Occipital lobe (tissue), 2 donors: ENCODE results near the gene MYD88. TPM values are rescaled to one million over a fixed set of nuclear protein-coding genes. Genes with fewer than 3 reads are reported as not detected.
"Not testable (repeated sequence)": the region's sequence is repeated elsewhere in the genome, so short reads cannot be mapped to it uniquely, and the experiment has no call there.

Experiments used
- DNase-seq: peaks from one replicate; lab custom pipeline; 2025; lab: John Stamatoyannopoulos, UW
- total RNA-seq: library from RNA; depleted of rRNA; stranded (reverse); fragments of >200 nt; gene quantifications from one replicate; pipeline ENCODE4 v1.2.3, GENCODE V29; 2014

MYD88 gene
- total RNA-seq, 1 donor from 2014 or later: 2.7 TPM

DNA sequence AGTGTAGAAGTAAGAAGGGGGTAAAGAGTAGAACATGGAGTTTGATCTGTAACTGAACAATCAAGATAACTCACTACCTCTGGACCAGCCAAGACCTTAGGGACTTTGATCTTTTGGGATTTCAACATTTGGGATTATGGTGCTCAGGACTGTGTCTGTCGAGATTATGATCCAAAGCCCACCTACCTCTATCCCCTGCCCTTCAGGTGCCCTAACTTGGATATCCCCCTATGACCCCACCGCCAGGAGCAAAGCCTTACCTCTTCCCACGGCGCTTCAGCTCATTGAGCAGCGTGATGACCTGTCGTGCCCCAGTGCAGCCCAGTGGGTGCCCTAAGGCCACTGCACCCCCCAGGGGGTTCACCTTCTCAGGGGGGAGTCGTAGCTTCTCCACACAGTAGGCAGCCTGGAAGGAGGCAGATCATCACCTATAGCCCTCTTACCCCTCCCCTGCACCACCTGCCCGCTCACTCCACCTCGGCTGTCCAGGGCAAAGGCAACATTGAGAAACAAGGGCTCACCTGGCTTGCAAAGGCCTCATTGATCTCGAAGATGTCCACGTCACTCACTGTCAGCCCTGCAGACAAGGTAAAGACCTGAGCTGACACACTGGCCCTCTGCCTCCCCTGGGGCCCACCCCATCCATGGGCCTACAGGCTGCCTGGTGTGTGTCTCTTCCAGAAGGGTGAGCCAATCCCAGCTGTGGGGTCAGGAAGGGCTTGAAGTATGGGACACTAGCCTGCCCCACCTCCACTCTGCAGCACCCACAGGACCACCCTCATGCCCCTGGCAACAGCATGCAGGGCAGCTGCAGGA is 12.9 kb upstream of the MYD88 start:
- DNase-seq: no peak

DNA sequence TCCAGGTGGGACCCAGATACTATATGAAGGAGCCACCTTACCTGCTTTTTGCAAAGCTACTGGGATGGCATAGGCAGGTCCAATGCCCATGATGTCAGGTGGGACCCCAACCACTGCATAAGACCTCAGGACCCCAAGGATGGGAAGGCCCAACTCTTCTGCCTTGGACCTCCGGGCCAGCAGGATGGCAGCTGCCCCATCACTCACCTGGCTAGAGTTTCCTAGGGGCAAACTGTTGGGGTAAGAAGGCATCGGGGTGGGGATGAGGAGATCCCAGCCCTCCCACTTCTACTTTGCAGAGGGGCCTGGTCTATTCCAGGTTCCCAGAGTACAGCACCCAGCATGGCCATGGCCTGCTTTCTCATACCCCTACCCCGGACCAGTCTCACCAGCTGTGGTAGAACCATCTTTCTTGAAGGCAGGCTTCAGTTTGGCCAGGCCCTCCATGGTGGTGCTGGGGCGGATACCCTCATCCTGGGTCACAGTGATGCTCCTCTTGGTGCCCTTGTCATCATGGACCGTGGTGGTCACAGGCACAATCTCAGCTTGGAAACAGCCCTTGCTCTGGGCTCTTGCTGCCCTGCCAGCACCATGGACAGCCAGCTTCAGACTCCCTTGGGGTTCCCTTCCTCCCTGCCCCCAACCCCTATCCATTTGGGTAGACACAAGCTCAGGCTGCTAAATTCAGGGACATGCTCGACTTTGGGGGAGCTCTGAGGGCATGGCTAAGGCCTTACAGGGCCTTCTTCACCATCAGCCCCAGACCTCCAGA is 12.2 kb upstream of the MYD88 start:
- DNase-seq: no peak

DNA sequence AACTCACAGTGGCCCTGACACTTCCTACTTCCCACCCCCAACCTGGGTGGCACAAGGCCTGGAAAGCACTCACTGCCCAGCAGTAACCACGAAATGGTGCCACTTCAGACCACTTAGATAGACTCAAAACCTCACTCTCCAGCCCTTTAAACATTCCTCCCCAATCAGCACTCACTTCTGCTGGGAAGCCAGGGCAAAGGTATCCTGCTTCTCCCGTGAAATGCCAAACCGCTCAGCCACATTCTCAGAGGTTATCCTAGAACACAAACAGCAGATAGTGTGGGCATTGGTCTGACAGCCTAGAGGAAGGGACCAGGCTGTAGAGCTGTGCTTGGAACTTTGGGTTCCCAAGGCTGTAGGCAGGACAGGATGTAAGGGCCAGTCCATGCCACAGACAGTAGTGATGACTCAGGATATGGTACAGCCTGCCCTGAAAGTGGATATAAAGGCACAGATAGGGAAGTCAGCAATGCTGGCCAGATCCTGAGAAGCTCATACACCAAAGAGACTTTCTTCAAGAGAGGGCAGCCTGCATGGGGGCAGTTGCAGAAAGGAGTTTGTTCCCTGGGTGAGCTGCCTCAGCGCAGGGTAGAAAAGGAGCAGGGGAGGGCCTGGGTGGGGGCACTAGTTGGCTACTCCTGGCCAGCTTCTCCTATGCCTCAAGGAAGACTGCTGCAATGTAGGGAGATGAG is 10.7 kb upstream of the MYD88 start:
- DNase-seq: no peak

DNA sequence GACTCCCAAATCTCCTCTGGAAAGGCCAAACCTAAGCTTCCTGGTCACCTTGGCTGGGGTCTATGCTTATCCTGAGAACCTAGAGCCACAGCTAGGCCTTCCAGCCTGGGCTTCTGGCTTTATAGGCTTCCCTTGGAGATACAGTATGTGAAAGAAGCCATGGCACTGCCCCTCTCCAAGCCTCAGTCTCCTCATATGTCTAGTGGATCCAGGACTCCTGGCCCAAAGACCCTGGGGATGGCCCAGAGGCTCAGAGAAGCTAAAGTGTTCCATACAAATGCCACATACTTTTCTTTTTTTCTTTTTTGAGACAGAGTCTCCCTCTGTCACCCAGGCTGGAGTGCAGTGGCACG is 10.2 kb upstream of the MYD88 start:
- DNase-seq: no peak

DNA sequence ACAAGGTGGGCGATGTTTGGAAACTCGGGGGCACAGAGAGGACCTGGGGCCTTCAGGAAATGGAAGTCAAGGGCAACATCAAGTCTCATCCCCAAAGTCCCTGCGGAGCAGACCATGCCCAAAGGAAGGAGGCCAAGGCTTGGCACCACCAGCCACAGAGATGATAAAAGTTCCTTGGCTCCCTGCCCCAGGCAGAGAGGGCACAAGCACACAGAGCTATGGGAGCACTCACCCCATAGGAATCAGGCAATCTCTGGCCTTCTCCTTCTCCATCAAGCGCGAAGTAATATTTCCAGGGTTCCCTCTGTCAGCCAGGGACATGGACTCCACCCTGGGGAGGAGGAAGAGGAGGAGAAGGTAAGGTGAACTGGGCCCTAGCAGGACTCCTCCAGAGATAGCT is 9.4 kb upstream of the MYD88 start:
- DNase-seq: no peak

DNA sequence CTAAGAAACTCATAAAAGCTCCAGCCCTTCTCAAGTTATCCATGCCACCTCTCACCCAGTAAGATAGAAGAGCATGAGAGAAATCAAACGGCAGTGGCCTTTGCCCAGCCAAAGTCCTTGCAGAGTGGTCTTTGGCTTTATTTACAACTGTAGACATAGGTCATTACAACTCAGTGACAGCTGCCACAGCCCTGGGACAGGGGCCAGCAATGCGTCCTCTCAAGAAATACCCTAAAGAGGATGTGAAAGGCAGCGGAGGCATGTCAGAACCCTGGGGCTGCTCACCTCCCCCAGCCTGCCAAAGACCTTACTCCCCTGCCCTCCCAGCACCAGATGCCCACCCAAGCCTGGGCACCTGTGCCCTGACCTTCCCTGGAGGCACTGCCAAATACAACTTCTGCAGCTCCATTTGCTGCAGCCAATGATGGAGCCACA is 7.8 kb upstream of the MYD88 start:
- no peak for DNase-seq

DNA sequence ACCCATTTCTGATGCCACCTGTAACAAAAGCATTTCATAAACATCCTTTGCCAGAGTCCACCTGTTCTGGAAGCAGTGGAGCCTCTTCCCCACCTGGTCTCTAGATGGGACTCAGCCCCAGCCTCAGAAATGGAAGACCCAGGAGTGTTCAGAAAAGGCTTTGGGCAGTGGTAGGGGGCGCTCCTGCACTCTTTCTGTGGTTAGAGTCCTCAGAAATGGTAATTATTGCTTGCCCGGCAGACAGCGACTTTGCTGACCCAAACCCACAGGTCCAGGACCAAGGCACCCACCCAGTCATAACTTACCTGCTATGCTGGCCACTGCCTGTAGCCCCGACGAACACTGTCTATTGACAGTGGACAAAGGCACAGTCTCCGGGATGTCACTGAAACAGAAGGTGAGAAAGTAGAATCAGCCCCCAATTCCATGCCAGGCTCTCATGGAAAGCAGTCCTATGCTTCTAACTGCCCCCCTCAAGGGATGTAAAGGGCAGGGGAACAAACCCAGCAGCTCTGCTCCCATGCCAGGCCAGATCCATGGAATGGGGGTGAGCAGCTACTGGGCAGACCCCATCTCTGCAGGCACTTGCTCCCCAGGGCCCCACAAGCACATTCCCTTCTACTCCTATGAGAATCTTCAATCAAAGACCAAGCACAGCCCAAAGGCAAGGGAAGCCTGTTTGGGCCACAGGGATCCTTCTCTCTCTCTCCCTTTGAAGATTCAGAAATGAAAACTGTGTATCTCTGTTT is 6.7 kb upstream of the MYD88 start:
- no peak for DNase-seq

DNA sequence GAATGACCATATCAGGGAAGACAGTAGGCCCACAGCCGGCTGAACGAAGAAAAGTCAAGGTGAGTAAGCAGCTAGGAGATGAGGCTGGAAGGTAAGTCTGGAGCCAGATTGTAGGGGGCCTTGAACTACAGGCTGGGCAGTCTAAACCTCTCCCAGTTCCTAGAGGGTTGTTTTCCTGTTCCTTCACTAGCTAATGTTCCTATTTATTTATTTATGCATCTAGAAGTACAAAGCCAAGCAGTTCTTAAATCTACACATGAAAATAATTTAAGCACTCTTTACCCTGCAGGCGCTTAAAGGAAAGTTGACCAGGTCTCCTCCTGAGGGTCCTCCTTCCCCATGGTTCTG is 5.3 kb upstream of the MYD88 start:
- DNase-seq: no peak

DNA sequence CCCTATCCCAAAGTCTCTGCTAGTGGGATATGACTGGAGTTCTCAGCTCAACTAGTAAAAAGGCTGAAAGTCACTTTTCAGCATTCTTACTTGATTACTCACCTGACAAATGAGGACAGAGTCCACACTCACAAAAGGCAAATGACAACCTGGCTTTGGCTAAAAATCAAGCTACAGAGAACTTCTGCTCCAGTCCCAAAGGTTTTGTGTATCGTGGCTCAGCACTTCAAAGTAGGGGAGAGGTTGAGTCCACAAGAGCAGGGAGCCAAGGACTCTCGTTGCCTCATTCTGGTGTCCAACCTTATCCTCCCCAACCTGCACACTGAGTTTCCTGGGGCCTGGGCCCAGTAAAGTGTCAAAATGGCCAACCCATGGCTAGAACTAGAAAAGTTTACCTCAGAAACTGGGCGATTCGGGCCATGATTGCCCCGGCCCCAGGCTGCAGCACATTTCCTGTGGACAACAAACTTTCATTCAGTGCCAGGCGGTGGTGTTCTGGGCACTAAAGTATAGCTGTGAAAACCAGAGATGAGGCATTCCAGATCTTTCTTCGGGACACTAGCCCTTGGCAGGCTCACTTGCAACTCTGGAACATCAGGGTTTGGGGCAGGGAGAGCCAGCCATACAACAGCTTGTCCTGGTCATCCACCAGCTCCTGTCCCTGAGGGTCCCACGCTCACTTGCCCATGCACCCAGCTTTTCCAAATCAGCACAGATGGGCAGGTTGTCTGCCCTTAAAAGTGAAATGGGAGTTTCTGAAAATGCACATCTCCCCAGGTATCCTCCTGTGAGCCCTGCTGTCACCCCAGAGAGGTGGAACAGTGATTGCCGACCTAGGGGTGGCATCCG is 4.7 kb upstream of the MYD88 start:
- no peak for DNase-seq

DNA sequence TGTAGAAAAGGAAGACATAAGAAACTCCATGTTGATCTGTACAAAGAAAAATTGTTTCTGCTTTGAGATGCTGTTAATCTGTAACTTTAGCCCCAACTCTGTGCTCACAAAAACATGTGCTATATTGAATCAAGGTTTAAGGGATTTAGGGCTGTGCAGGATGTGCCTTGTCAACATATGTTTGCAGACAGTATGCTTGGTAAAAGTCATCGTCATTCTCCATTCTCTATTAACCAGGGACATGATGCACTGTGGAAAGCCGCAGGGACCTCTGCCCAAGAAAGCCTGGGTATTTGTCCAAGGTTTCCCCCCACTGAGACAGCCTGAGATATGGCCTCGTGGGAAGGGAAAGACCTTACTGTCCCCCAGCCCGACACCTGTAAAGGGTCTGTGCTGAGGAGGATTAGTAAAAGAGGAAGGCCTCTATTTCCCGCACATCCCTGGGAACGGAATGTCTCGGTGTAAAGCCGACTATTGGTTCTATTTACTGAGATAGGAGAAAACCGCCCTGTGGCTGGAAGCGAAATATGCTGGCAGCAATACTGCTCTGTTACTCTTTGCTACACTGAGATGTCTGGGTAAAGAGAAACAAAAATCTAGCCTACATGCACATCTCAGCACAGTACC is 3.8 kb upstream of the MYD88 start:
- DNase-seq: not testable (repeated sequence)

DNA sequence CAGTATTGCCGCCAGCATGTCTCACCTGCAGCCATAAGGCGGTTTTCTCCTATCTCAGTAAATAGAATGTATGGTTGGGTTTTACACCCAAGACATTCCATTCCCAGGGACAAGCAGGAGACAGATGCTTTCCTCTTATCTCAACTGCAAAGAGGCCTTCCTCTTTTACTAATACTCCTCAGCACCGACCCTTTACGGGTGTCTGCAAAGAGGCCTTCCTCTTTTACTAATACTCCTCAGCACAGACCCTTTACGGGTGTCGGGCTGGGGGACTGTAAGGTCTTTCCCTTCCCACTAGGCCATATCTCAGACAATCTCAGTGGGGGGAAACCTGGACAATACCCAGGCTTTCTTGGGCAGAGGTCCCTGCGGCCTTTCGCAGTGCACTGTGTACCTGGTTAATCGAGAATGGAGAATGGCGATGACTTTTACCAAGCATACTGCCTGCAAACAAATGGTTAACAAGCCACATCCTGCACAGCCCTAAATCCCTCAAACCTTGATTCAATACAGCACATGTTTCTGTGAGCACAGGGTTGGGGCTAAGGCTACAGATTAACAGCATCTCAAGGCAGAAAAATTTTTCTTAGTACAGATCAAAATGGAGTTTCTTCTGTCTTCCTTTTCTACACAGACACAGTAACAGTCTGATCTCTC is 2.7 kb upstream of the MYD88 start:
- DNase-seq: not testable (repeated sequence)

DNA sequence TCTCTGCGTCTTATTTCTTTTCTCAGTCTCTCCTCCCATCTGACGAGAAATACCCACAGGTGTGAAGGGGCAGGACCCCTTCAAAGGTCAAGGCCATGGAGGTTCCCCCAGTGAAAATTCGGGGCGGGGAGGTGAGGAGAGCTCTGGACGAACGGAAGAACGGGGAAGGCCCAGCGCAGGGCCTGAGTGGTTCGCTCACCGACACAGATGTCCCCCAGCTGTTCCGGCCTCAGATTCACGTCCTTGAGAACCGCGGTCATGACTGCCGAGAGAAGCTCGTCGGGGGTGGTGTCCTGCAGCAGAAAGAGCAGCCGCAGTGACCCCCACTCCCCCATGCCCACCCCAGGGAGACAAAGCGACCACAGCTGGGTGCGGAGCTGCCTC is 2.1 kb upstream of the MYD88 start:
- no peak for DNase-seq

DNA sequence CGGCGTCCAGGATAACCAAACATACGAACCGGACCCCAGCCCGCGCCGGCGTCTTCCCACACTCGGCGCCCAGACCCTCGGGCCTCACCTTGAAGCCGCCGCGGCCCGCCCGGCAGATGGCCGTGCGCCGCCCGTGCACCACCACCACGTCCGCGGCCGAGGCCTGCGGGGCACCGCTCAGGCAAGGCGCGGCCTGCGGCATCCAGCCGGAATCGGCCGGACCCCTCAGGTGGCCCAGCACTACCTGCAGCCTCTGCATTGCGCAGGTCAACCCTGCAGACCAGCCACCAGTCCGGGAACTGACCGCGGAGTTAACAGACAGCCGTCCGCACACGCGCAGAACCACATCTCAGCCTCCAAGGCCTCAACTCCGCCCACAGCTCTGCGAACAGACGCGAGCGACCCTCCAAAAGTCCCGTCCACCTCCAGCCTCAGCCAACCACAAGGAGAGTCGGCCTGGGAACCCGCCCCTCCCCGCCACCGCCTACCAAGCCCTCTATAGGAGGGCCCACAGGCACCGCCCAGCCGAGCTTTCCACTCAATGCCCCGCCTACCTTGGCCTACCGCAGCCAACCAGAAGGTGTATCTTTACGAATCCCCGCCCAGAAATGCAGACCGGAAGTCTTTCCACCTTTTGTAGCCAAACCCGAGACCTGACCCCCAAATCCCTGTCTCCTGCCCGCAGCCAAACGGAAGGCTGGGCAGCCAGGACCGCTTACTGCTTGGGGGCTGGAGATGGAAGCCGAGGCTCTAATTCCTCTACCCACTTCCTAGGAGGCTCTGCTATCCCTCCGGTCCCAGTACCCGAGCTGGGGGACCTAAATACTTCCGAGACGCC is 1.5 kb upstream of the MYD88 start, which contains the start of gene ACAA1:
Gene ACAA1, minus strand, starts transcription at position 351 of the 838 bp plus-strand sequence. Its CDS starts 92 bp downstream, at position 259.
- DNase-seq: peak; percentile 99

DNA sequence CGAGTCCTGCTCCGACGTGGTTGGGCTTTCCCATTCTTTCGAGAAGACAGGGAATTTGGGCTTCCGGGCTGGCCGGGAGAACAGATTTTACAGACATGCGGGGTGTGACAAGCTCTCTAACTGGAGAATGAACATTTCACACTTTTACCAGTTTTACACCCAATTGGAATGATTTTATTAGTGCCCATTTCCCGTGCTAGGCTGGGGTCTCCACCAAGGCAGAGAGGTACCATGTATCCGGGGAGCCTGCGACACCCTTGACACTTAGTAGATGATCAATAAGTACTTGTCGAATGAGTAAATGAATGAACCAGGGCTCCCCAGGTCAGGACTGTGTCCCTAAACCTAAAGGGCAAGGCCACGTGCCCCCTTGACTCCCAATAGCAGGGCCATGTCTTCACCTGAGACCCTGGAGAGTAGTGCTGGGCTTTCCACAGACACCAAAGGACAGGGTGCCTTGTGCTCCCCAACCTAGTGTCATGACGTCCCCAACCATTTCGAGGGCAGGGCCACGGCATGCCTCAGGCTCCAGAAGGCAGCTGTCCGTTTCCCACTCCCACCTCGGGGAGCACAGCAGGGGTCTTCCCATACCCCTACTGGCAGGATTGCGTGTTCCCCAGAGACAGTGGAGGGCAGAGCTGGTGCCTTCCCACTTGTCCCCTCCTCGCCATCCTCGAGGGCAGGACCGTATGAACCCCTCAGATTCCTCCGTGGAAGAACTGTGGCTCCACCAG is 679 bp upstream of the MYD88 start:
- DNase-seq: no peak

DNA sequence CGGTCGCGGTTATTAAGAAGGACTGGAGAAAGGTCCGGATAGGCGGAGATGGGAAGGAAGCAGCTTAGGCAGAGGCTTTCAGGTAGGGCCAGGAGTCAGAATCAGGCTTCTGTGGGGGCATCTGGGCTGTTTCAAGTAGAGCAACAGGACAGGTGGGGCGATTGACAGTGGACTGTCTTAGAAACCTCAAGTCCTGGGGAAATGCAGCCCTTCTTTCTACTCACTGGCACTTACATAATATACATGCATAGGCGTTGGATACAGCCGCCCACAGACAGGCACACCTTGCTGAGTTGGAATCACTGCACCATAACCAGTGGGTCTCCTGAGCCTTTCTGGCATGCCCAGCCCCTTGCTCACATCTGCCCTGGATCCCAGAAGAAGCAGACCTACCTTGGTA is 730 bp downstream of the MYD88 start:
- no peak for DNase-seq

DNA sequence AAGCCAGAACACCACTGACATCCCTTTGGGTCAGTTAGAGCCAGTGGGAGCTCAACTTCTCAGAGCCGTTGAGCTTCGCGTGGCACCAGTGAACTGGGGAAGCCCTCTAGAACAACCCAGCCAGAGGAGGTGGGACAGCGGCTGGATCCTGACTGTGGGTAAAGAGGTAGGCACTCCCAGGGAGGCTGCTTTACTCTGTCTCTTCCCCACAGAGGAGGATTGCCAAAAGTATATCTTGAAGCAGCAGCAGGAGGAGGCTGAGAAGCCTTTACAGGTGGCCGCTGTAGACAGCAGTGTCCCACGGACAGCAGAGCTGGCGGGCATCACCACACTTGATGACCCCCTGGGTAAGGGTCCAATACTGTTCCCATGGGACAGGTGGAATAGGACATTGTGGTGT is 1.2 kb downstream of the MYD88 start:
- no peak for DNase-seq

DNA sequence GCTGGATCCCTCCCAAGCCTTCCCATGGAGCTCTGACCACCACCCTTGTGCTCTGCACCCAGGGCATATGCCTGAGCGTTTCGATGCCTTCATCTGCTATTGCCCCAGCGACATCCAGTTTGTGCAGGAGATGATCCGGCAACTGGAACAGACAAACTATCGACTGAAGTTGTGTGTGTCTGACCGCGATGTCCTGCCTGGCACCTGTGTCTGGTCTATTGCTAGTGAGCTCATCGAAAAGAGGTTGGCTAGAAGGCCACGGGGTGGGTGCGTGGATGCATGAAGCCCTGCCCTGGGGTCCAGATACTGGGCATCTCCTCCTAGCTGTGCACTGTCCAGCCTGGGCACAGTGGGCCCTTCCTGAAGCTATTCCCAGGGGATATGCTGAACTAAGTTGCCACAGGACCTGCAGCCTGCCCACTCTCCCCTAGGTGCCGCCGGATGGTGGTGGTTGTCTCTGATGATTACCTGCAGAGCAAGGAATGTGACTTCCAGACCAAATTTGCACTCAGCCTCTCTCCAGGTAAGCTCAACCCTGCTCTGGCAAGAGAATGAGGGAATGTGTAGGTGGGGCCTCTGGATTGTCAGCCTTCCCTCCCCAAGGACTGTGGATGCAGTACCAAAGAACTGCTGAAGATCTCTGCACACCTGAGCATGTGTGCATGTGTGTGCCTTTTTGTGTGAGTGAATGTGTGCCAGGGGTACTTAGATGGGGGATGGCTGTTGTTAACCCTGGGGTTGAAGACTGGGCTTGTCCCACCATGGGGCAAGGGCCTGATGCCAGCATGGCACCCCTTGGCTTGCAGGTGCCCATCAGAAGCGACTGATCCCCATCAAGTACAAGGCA is 2.1 kb downstream of the MYD88 start:
- DNase-seq: no peak
